ENCODE measurements around the gene CD79A.

GRCh38 chr19:41853344-41853743, 23.7 kb upstream of the CD79A start:
- no peak for TF ChIP-seq CTCF (IDR thresholded peaks at IDR 0.05; ENCODE audit: extremely low read depth in 1 of 2, insufficient read depth in 1 of 2, low read depth in 1 of 2, low read length in 2 of 2)
- no peak for TF ChIP-seq JUN (IDR thresholded peaks at IDR 0.05; ENCODE audit: borderline replicate concordance, insufficient read depth, insufficient read length, low read depth)
- TF ChIP-seq EZH2 (IDR thresholded peaks at IDR 0.05; ENCODE audit: borderline replicate concordance, low read depth, low read length, severe bottlenecking) = no peak
- TF ChIP-seq POLR2A (IDR thresholded peaks at IDR 0.05; ENCODE audit: low read depth, low read length) = no peak
- TF ChIP-seq MAX (IDR thresholded peaks at IDR 0.05; ENCODE audit: insufficient read depth, insufficient read length) = no peak
- no peak for TF ChIP-seq GATA2 (IDR thresholded peaks at IDR 0.05; ENCODE audit: insufficient read depth, insufficient read length, low read depth, low read length)
- no peak for TF ChIP-seq MYC (IDR thresholded peaks at IDR 0.05; ENCODE audit: low read depth, low read length)
- no peak for TF ChIP-seq POLR2AphosphoS5 (IDR thresholded peaks at IDR 0.05; ENCODE audit: insufficient read depth, low read depth, low read length)
